ENCODE measurements around the gene KLHDC7B. TPM values are rescaled to one million over a fixed set of nuclear protein-coding genes. Genes with fewer than 3 reads are reported as not detected.
"Not testable (repeated sequence)": the region's sequence is repeated elsewhere in the genome, so short reads cannot be mapped to it uniquely, and the experiment has no call there.

Gene KLHDC7B
- total RNA-seq, 1 experiment from 2014 or later: 0.11 TPM

- Histone ChIP-seq H3K36me3 (peaks cover 57% of the 10 kb centered on the region), H3K9me3 (replicated peaks) (no peaks in the 10 kb centered on the region), H3K4me1 (replicated peaks) (peaks cover 22% of the 10 kb centered on the region), H3K27ac (peak within 1 kb of the TSS; percentile 97), H3K4me3 (peak within 1 kb of the TSS; percentile 92), H3K27me3 (replicated peaks) (no peaks in the 10 kb centered on the region)
- peak; percentile 71 to 82 for DNase-seq (ENCODE audit: low read depth in 1 of 2, low spot score in 2 of 2)
Observed at GRCh38 chr22:50507421-50507990, 38.2 kb upstream of the KLHDC7B start, which contains the start of gene LMF2. Gene LMF2, minus strand, starts transcription at chr22:50507702. Its CDS starts 27 bp downstream, at chr22:50507675.

GRCh38 chr22:50507991-50508884 is 37.5 kb upstream of the KLHDC7B start, which contains the start of gene NCAPH2:
Gene NCAPH2, plus strand, starts transcription at chr22:50508224. Its CDS starts 114 bp downstream, at chr22:50508338.
- H3K9me3 ChIP-seq (replicated peaks): no peaks in the 10 kb centered on the region
- H3K4me1 ChIP-seq (replicated peaks): peaks cover 22% of the 10 kb centered on the region
- peak within 1 kb of the TSS; percentile 92 for H3K4me3 ChIP-seq
- H3K36me3 ChIP-seq: peaks cover 56% of the 10 kb centered on the region
- peak within 1 kb of the TSS; percentile 97 for H3K27ac ChIP-seq
- no peaks in the 10 kb centered on the region for H3K27me3 ChIP-seq (replicated peaks)
- DNase-seq (ENCODE audit: low read depth in 1 of 2, low spot score in 2 of 2): peak; percentile 94 to 96

GRCh38 chr22:50508897-50509296 is 36.8 kb upstream of the KLHDC7B start:
- Histone ChIP-seq H3K4me3 (peak overlapping the region; percentile 92), H3K27me3 (replicated peaks) (no peaks in the 10 kb centered on the region), H3K4me1 (replicated peaks) (peaks cover 22% of the 10 kb centered on the region), H3K36me3 (peaks cover 51% of the 10 kb centered on the region), H3K27ac (peak overlapping the region; percentile 97), H3K9me3 (replicated peaks) (no peaks in the 10 kb centered on the region)
- no peak for DNase-seq (ENCODE audit: low read depth in 1 of 2, low spot score in 2 of 2)

- Histone ChIP-seq H3K4me3 (no peak overlapping the region), H3K9me3 (replicated peaks) (no peaks in the 10 kb centered on the region), H3K36me3 (peaks cover 43% of the 10 kb centered on the region), H3K4me1 (replicated peaks) (peaks cover 11% of the 10 kb centered on the region), H3K27ac (no peak overlapping the region), H3K27me3 (replicated peaks) (no peaks in the 10 kb centered on the region)
- DNase-seq (ENCODE audit: low read depth in 1 of 2, low spot score in 2 of 2): no peak
Observed at GRCh38 chr22:50513175-50513574, 32.5 kb upstream of the KLHDC7B start.

- no peak for DNase-seq (ENCODE audit: low read depth in 1 of 2, low spot score in 2 of 2)
- Histone ChIP-seq H3K9me3 (replicated peaks) (no peaks in the 10 kb centered on the region), H3K4me3 (no peak overlapping the region), H3K27me3 (replicated peaks) (no peaks in the 10 kb centered on the region), H3K36me3 (peaks cover 58% of the 10 kb centered on the region), H3K27ac (no peak overlapping the region), H3K4me1 (replicated peaks) (no peaks in the 10 kb centered on the region)
Observed at GRCh38 chr22:50516068-50516467, 29.6 kb upstream of the KLHDC7B start.

GRCh38 chr22:50516891-50517290 is 28.8 kb upstream of the KLHDC7B start:
- DNase-seq (ENCODE audit: low read depth in 1 of 2, low spot score in 2 of 2): no peak
- H3K27me3 ChIP-seq (replicated peaks): no peaks in the 10 kb centered on the region
- no peaks in the 10 kb centered on the region for H3K9me3 ChIP-seq (replicated peaks)
- no peaks in the 10 kb centered on the region for H3K4me1 ChIP-seq (replicated peaks)
- no peak overlapping the region for H3K27ac ChIP-seq
- no peak overlapping the region for H3K4me3 ChIP-seq
- H3K36me3 ChIP-seq: peaks cover 61% of the 10 kb centered on the region

- Histone ChIP-seq H3K27ac (no peak overlapping the region), H3K27me3 (replicated peaks) (no peaks in the 10 kb centered on the region), H3K4me3 (no peak overlapping the region), H3K4me1 (replicated peaks) (no peaks in the 10 kb centered on the region), H3K9me3 (replicated peaks) (no peaks in the 10 kb centered on the region), H3K36me3 (peaks cover 62% of the 10 kb centered on the region)
- no peak for DNase-seq (ENCODE audit: low read depth in 1 of 2, low spot score in 2 of 2)
Observed at GRCh38 chr22:50517495-50518260, 28.0 kb upstream of the KLHDC7B start.

GRCh38 chr22:50518606-50519005 is 27.1 kb upstream of the KLHDC7B start:
- no peaks in the 10 kb centered on the region for H3K4me1 ChIP-seq (replicated peaks)
- no peak for DNase-seq (ENCODE audit: low read depth in 1 of 2, low spot score in 2 of 2)
- H3K27me3 ChIP-seq (replicated peaks): no peaks in the 10 kb centered on the region
- no peaks in the 10 kb centered on the region for H3K9me3 ChIP-seq (replicated peaks)
- no peak overlapping the region for H3K27ac ChIP-seq
- peaks cover 69% of the 10 kb centered on the region for H3K36me3 ChIP-seq
- no peak overlapping the region for H3K4me3 ChIP-seq

GRCh38 chr22:50519151-50519550 is 26.5 kb upstream of the KLHDC7B start:
- Histone ChIP-seq H3K27me3 (replicated peaks) (no peaks in the 10 kb centered on the region), H3K4me3 (no peak overlapping the region), H3K9me3 (replicated peaks) (no peaks in the 10 kb centered on the region), H3K4me1 (replicated peaks) (peaks cover under 1% of the 10 kb centered on the region), H3K27ac (no peak overlapping the region), H3K36me3 (peaks cover 74% of the 10 kb centered on the region)
- DNase-seq (ENCODE audit: low read depth in 1 of 2, low spot score in 2 of 2): no peak

- peaks cover 84% of the 10 kb centered on the region for H3K36me3 ChIP-seq
- H3K9me3 ChIP-seq (replicated peaks); H3K27ac ChIP-seq; DNase-seq (ENCODE audit: low read depth in 1 of 2, low spot score in 2 of 2); H3K4me3 ChIP-seq; H3K27me3 ChIP-seq (replicated peaks): not testable (repeated sequence)
- H3K4me1 ChIP-seq (replicated peaks): peaks cover 11% of the 10 kb centered on the region
Observed at GRCh38 chr22:50520184-50520583, 25.5 kb upstream of the KLHDC7B start.

- peaks cover 85% of the 10 kb centered on the region for H3K36me3 ChIP-seq
- peaks cover 12% of the 10 kb centered on the region for H3K4me1 ChIP-seq (replicated peaks)
- H3K9me3 ChIP-seq (replicated peaks): no peaks in the 10 kb centered on the region
- H3K4me3 ChIP-seq: no peak overlapping the region
- no peaks in the 10 kb centered on the region for H3K27me3 ChIP-seq (replicated peaks)
- H3K27ac ChIP-seq: no peak overlapping the region
- no peak for DNase-seq (ENCODE audit: low read depth in 1 of 2, low spot score in 2 of 2)
Observed at GRCh38 chr22:50520826-50521453, 24.8 kb upstream of the KLHDC7B start.

GRCh38 chr22:50521710-50522109 is 24.0 kb upstream of the KLHDC7B start:
- Histone ChIP-seq H3K27ac (no peak overlapping the region), H3K4me1 (replicated peaks) (peaks cover 19% of the 10 kb centered on the region), H3K4me3 (no peak overlapping the region), H3K36me3 (peaks cover 81% of the 10 kb centered on the region), H3K27me3 (replicated peaks) (no peaks in the 10 kb centered on the region), H3K9me3 (replicated peaks) (no peaks in the 10 kb centered on the region)
- DNase-seq (ENCODE audit: low read depth in 1 of 2, low spot score in 2 of 2): no peak

- Histone ChIP-seq H3K36me3 (peaks cover 75% of the 10 kb centered on the region), H3K27me3 (replicated peaks) (no peaks in the 10 kb centered on the region), H3K27ac (no peak overlapping the region), H3K9me3 (replicated peaks) (no peaks in the 10 kb centered on the region), H3K4me3 (no peak overlapping the region), H3K4me1 (replicated peaks) (peaks cover 22% of the 10 kb centered on the region)
- no peak for DNase-seq (ENCODE audit: low read depth in 1 of 2, low spot score in 2 of 2)
Observed at GRCh38 chr22:50522208-50522805, 23.4 kb upstream of the KLHDC7B start.

Data from SJSA1 (cell line).